ENCODE measurements around the gene OSBPL7.

The OSBPL7 gene

DNA sequence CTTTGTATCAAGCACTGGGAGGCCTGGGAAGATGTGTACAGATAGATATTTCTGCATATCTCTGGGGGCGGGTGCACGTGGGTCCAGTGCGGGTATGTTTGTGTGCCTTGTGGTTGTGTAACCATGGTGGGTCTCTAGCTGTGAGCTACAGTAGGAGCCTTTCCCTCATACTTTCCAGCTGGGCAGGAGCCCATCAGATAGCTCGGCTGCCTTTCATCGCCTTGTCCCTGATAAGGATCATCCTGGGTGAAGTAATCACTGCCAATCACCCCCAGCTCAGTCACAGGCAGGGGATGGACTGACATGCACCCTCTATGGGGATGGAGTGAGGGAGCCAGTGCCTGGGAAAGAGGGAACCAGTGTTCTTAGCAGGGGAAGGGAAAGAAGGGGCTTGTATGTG lies 22.6 kb upstream of the OSBPL7 start:
- H3K4me3 Mint-ChIP-seq, result no peak overlapping the region
- DNase-seq (ENCODE audit: low spot score in 2 of 2), result no peak
- no peaks in the 10 kb centered on the region for H3K9me3 Mint-ChIP-seq
- no peak overlapping the region for H3K27ac Mint-ChIP-seq (ENCODE audit: low read depth)
- no peak for ATAC-seq (replicated peaks; ENCODE audit: extremely low read depth, poor library complexity, severe bottlenecking)
- H3K27me3 Mint-ChIP-seq, result peaks cover 45% of the 10 kb centered on the region
- H3K36me3 Mint-ChIP-seq (ENCODE audit: insufficient read depth), result peaks cover 5% of the 10 kb centered on the region
- peaks cover 20% of the 10 kb centered on the region for H3K4me1 Mint-ChIP-seq

DNA sequence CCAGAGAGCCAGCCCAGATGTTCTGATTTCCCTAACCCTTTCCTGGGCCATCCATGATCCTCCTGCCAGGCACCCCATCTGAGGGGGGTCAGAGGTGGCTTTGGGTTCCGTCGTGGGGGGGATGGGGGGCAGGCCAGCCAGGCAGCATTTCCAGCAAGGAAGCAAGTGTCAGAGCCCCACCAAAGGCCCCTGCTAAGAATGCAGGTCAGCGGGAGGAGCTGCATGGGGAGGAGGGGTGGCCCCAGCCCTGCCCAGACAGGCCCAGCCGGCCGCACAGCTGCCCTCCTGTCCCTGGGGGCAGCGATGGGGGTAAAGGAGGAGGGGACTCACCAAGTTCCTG lies 21.8 kb upstream of the OSBPL7 start:
- H3K4me1 Mint-ChIP-seq, result peaks cover 21% of the 10 kb centered on the region
- no peaks in the 10 kb centered on the region for H3K9me3 Mint-ChIP-seq
- ATAC-seq (replicated peaks; ENCODE audit: extremely low read depth, poor library complexity, severe bottlenecking) (no peak), DNase-seq (ENCODE audit: low spot score in 2 of 2) (no peak)
- no peak overlapping the region for H3K27ac Mint-ChIP-seq (ENCODE audit: low read depth)
- H3K27me3 Mint-ChIP-seq, result peaks cover 36% of the 10 kb centered on the region
- H3K4me3 Mint-ChIP-seq, result no peak overlapping the region
- peaks cover 5% of the 10 kb centered on the region for H3K36me3 Mint-ChIP-seq (ENCODE audit: insufficient read depth)

DNA sequence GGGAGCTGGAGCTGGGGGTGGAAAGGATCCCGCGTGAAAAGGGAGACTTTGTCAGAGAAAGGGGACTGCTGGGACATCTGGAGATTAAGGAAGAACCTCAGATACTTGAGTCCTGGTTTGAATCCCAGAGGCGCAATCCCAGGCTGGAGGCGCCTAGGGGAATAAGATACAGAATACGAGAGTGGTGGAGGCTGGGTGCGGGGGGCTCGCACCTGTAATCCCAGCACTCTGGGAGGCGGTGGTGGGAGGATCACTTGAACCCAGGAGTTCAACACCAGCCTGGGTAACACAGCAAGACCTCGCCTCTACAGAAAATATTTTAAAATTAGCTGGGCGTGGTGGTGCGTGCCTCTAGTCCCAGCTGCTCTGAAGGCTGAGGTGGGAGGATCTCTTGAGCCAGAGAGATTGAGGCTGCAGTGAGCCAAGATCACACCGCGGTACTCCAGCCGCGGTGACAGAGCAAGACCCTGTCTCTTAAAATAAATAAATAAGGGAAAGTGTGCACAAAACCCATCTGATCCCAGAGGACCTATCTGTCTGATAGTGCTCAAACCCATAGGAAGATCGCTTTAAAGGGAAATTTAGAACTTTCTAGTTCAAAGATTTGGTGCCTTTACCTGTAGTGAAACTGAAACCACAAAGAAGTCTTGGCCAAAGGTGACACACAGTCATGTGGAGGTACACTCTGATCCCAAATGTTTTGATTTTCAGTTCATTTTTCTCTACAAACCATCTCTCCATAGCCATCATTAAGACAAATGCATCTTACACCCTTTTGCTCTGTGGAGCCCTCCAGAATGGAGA lies 20.1 kb upstream of the OSBPL7 start:
- no peak for ATAC-seq (replicated peaks; ENCODE audit: extremely low read depth, poor library complexity, severe bottlenecking)
- peaks cover 21% of the 10 kb centered on the region for H3K4me1 Mint-ChIP-seq

GRCh38 chr17:47840742-47841487 lies 19.3 kb upstream of the OSBPL7 start, which contains the start of gene SCRN2:
Gene SCRN2 (minus strand): TSS chr17:47841273. CDS start chr17:47840843, 430 bp downstream.
- Mint-ChIP-seq H3K36me3 (ENCODE audit: insufficient read depth) (peaks cover 5% of the 10 kb centered on the region), H3K4me1 (peaks cover 23% of the 10 kb centered on the region), H3K27me3 (peaks cover 18% of the 10 kb centered on the region), H3K9me3 (no peaks in the 10 kb centered on the region), H3K4me3 (peak within 1 kb of the TSS; percentile 96), H3K27ac (ENCODE audit: low read depth) (peak within 1 kb of the TSS; percentile 97)
- ATAC-seq (replicated peaks; ENCODE audit: extremely low read depth, poor library complexity, severe bottlenecking) (peak; percentile 84), DNase-seq (ENCODE audit: low spot score in 2 of 2) (peak; percentile 79 to 91)

More for the DNA sequence above, 20.1 kb upstream of the OSBPL7 start:
- Mint-ChIP-seq H3K27ac (ENCODE audit: low read depth) (peak overlapping the region; percentile 97), H3K9me3 (no peaks in the 10 kb centered on the region), H3K36me3 (ENCODE audit: insufficient read depth) (peaks cover 5% of the 10 kb centered on the region), H3K4me3 (peak overlapping the region; percentile 96), H3K27me3 (peaks cover 26% of the 10 kb centered on the region)
- DNase-seq (ENCODE audit: low spot score in 2 of 2), result no peak

- Mint-ChIP-seq H3K27ac (ENCODE audit: low read depth) (peak overlapping the region; percentile 97), H3K36me3 (ENCODE audit: insufficient read depth) (peaks cover 5% of the 10 kb centered on the region), H3K27me3 (peaks cover 11% of the 10 kb centered on the region), H3K4me3 (peak overlapping the region; percentile 96), H3K9me3 (no peaks in the 10 kb centered on the region), H3K4me1 (peaks cover 28% of the 10 kb centered on the region)
- ATAC-seq (replicated peaks; ENCODE audit: extremely low read depth, poor library complexity, severe bottlenecking) (no peak), DNase-seq (ENCODE audit: low spot score in 2 of 2) (no peak)
Measured at GRCh38 chr17:47840001-47840741, 18.6 kb upstream of the OSBPL7 start.

- H3K4me1 Mint-ChIP-seq, result peaks cover 38% of the 10 kb centered on the region
- ATAC-seq (replicated peaks; ENCODE audit: extremely low read depth, poor library complexity, severe bottlenecking), result no peak
- DNase-seq (ENCODE audit: low spot score in 2 of 2), result no peak
- peaks cover 5% of the 10 kb centered on the region for H3K36me3 Mint-ChIP-seq (ENCODE audit: insufficient read depth)
- no peak overlapping the region for H3K27ac Mint-ChIP-seq (ENCODE audit: low read depth)
- peak overlapping the region; percentile 29 for H3K4me3 Mint-ChIP-seq
- H3K27me3 Mint-ChIP-seq, result no peaks in the 10 kb centered on the region
- H3K9me3 Mint-ChIP-seq, result no peaks in the 10 kb centered on the region
Measured at GRCh38 chr17:47839071-47839470, 17.5 kb upstream of the OSBPL7 start.

DNA sequence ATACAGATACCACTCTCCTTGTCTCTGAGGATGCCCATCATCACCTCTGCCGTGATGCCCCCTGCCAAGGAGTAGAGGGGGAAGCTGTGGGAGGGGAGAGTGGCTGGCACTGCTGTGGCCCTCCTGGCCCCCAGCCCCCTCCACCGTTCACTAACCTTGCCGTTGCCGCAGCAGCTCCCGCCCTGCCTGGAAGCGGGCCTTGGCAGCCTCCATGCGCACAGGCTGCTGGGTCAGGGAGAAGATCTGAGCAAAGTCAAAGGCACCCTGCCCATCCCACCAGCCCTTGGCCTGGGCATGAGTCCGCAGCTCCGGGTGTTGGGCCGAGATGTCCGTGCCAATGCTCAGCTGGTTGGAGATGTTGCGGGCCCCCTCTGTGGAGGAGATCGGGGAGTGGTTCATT lies 17.0 kb upstream of the OSBPL7 start:
- no peak overlapping the region for H3K27ac Mint-ChIP-seq (ENCODE audit: low read depth)
- DNase-seq (ENCODE audit: low spot score in 2 of 2), result no peak
- H3K9me3 Mint-ChIP-seq, result no peaks in the 10 kb centered on the region
- H3K4me3 Mint-ChIP-seq, result peak overlapping the region; percentile 29
- H3K36me3 Mint-ChIP-seq (ENCODE audit: insufficient read depth), result peaks cover 5% of the 10 kb centered on the region
- peaks cover 39% of the 10 kb centered on the region for H3K4me1 Mint-ChIP-seq
- no peak for ATAC-seq (replicated peaks; ENCODE audit: extremely low read depth, poor library complexity, severe bottlenecking)
- H3K27me3 Mint-ChIP-seq, result no peaks in the 10 kb centered on the region

- peaks cover 5% of the 10 kb centered on the region for H3K36me3 Mint-ChIP-seq (ENCODE audit: insufficient read depth)
- H3K27ac Mint-ChIP-seq (ENCODE audit: low read depth), result no peak overlapping the region
- H3K4me3 Mint-ChIP-seq, result no peak overlapping the region
Measured at GRCh38 chr17:47837401-47838039, 15.9 kb upstream of the OSBPL7 start.

GRCh38 chr17:47836601-47837000 lies 15.0 kb upstream of the OSBPL7 start:
- no peak overlapping the region for H3K27ac Mint-ChIP-seq (ENCODE audit: low read depth)
- H3K4me3 Mint-ChIP-seq, result no peak overlapping the region
- H3K27me3 Mint-ChIP-seq, result no peaks in the 10 kb centered on the region
- peaks cover 10% of the 10 kb centered on the region for H3K36me3 Mint-ChIP-seq (ENCODE audit: insufficient read depth)
- DNase-seq (ENCODE audit: low spot score in 2 of 2), result no peak
- peaks cover 54% of the 10 kb centered on the region for H3K4me1 Mint-ChIP-seq
- ATAC-seq (replicated peaks; ENCODE audit: extremely low read depth, poor library complexity, severe bottlenecking), result no peak
- H3K9me3 Mint-ChIP-seq, result no peaks in the 10 kb centered on the region

More at GRCh38 chr17:47837401-47838039, 15.9 kb upstream of the OSBPL7 start:
- no peak for DNase-seq (ENCODE audit: low spot score in 2 of 2)
- no peak for ATAC-seq (replicated peaks; ENCODE audit: extremely low read depth, poor library complexity, severe bottlenecking)
- H3K27me3 Mint-ChIP-seq, result no peaks in the 10 kb centered on the region
- H3K4me1 Mint-ChIP-seq, result peaks cover 45% of the 10 kb centered on the region
- H3K9me3 Mint-ChIP-seq, result no peaks in the 10 kb centered on the region

DNA sequence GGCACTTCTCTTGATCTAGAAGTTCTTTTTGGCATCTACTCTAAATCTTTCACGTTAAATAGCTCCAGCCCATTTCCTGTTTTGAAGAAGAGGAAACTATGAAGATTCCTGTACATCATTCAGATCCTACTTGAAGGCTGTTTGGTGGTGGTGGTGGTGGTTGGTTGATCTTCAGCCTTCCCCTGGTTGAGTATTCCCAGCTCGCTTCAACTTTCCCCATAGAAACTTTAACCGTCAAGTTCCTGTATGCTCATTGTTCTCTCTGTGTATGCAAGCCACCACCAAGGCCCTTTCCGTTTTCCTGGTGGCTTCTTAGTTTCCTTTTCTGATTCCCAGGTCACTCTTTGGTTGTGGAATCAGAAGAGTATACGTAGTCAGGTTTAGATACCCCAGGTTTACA lies 13.2 kb upstream of the OSBPL7 start:
- ATAC-seq (replicated peaks; ENCODE audit: extremely low read depth, poor library complexity, severe bottlenecking), result no peak
- DNase-seq (ENCODE audit: low spot score in 2 of 2), result no peak
- no peak overlapping the region for H3K4me3 Mint-ChIP-seq
- H3K27me3 Mint-ChIP-seq, result no peaks in the 10 kb centered on the region
- H3K27ac Mint-ChIP-seq (ENCODE audit: low read depth), result no peak overlapping the region
- H3K4me1 Mint-ChIP-seq, result peaks cover 53% of the 10 kb centered on the region
- H3K9me3 Mint-ChIP-seq, result no peaks in the 10 kb centered on the region
- H3K36me3 Mint-ChIP-seq (ENCODE audit: insufficient read depth), result peaks cover 22% of the 10 kb centered on the region

GRCh38 chr17:47831934-47832327 lies 10.3 kb upstream of the OSBPL7 start:
- H3K36me3 Mint-ChIP-seq (ENCODE audit: insufficient read depth), result peaks cover 47% of the 10 kb centered on the region
- DNase-seq (ENCODE audit: low spot score in 2 of 2), result no peak
- ATAC-seq (replicated peaks; ENCODE audit: extremely low read depth, poor library complexity, severe bottlenecking), result no peak
- H3K4me3 Mint-ChIP-seq, result peak overlapping the region; percentile 89
- H3K4me1 Mint-ChIP-seq, result peaks cover 64% of the 10 kb centered on the region
- H3K9me3 Mint-ChIP-seq, result no peaks in the 10 kb centered on the region
- H3K27me3 Mint-ChIP-seq, result no peaks in the 10 kb centered on the region
- H3K27ac Mint-ChIP-seq (ENCODE audit: low read depth), result peak overlapping the region; percentile 95
